K562 (cell line): Measurements from ENCODE around the gene TNIP1. TPM values are rescaled to one million over a fixed set of nuclear protein-coding genes. Genes with fewer than 3 reads are reported as not detected.
A peak's percentile ranks its signal among the peaks of the same experiment; 100 is the strongest.

Source experiments
- BDP1 ChIP-seq: IDR thresholded peaks from 3 replicates; pipeline ENCODE4 v1.6.1; 2011; ENCODE audit not compliant: insufficient read length, insufficient read depth
- CBX5 ChIP-seq: IDR thresholded peaks from 2 replicates; pipeline ENCODE4 v1.6.1; 2014; ENCODE audit warnings: low read depth, borderline replicate concordance
- CUX1 ChIP-seq: fragments of 200-800 bp; sonication (Bioruptor generic); IDR thresholded peaks from 2 replicates; pipeline ENCODE4 v1.6.1; 2016; ENCODE audit warnings: missing genetic modification characterization, missing compliant biosample characterization
- ESRRA ChIP-seq: fragments of 450-650 bp; IDR thresholded peaks from 2 replicates; pipeline ENCODE4 v1.6.1; 2014; ENCODE audit warnings: low read depth, mild to moderate bottlenecking, moderate library complexity, borderline replicate concordance
- FOSL1 ChIP-seq: fragments of 200-800 bp; sonication (Bioruptor generic); conservative IDR thresholded peaks from 2 replicates; pipeline ENCODE4 v1.6.1; 2016; ENCODE audit warnings: missing genetic modification characterization, missing compliant biosample characterization
- GATAD2A ChIP-seq: fragments of 450-650 bp; IDR thresholded peaks from 2 replicates; pipeline ENCODE4 v1.6.1; 2017
- MIER1 ChIP-seq: fragments of 450-650 bp; IDR thresholded peaks from 2 replicates; pipeline ENCODE4 v1.6.1; 2016; ENCODE audit warnings: antibody characterized with exemption, mild to moderate bottlenecking, low read depth
- NFIX ChIP-seq: fragments of 250-450 bp; sonication (Bioruptor Pico); IDR thresholded peaks from 2 replicates; pipeline ENCODE4 v1.4.0; 2020; ENCODE audit warnings: low read depth, mild to moderate bottlenecking, moderate library complexity
- POLR3A ChIP-seq: IDR thresholded peaks from 2 replicates; pipeline ENCODE4 v1.6.1; 2011; ENCODE audit warnings: borderline replicate concordance, mild to moderate bottlenecking, moderate library complexity; ENCODE audit not compliant: insufficient read length, insufficient read depth; ENCODE audit errors: extremely low read depth
- POLR3G ChIP-seq: IDR thresholded peaks from 2 replicates; pipeline ENCODE4 v1.6.1; 2011; ENCODE audit not compliant: insufficient read length, insufficient replicate concordance; ENCODE audit errors: extremely low read depth
- PPARD ChIP-seq: fragments of 250-450 bp; sonication (Bioruptor Pico); IDR thresholded peaks from 2 replicates; pipeline ENCODE4 v1.8.0; 2022; ENCODE audit warnings: inconsistent platforms, mild to moderate bottlenecking, moderate library complexity
- SLC30A9 ChIP-seq: fragments of 250-450 bp; sonication (Bioruptor Pico); IDR thresholded peaks from 2 replicates; pipeline ENCODE4 v1.8.0; 2022; ENCODE audit warnings: mild to moderate bottlenecking, moderate library complexity
- SMAD1 ChIP-seq: fragments of 150-350 bp; IDR thresholded peaks from 2 replicates; pipeline ENCODE4 v1.6.1; 2014; ENCODE audit warnings: low read length, low read depth; ENCODE audit not compliant: partially characterized antibody
- SMARCA4 ChIP-seq: fragments of 450-650 bp; IDR thresholded peaks from 2 replicates; pipeline ENCODE4 v1.6.1; 2016
- SP1 ChIP-seq: sonication (generic); formaldehyde crosslinking; IDR thresholded peaks from 2 replicates; pipeline ENCODE4 v1.8.1; 2022; ENCODE audit warnings: mild to moderate bottlenecking, missing genetic modification reagents
- SRSF9 ChIP-seq: fragments of 200-400 bp; formaldehyde crosslinking; IDR thresholded peaks from 2 replicates; pipeline ENCODE4 v1.6.1; 2017; ENCODE audit warnings: low read depth, low read length, borderline replicate concordance
- TCF7 ChIP-seq: sonication (generic); IDR thresholded peaks from 2 replicates; pipeline ENCODE4 v1.6.1; 2016; ENCODE audit warnings: antibody characterized with exemption, borderline replicate concordance
- VEZF1 ChIP-seq: fragments of 200-800 bp; sonication (Bioruptor generic); IDR thresholded peaks from 2 replicates; pipeline ENCODE4 v1.6.1; 2017; ENCODE audit warnings: missing genetic modification characterization, missing compliant biosample characterization
- ZBTB8A ChIP-seq: fragments of 450-650 bp; IDR thresholded peaks from 2 replicates; pipeline ENCODE4 v1.6.1; 2018; ENCODE audit warnings: mild to moderate bottlenecking, moderate library complexity; ENCODE audit not compliant: partially characterized antibody
- ZC3H4 ChIP-seq: sonication (generic); formaldehyde crosslinking; IDR thresholded peaks from 2 replicates; pipeline ENCODE4 v1.9.0; 2021; ENCODE audit warnings: missing genetic modification reagents, borderline replicate concordance
- ZC3H8 ChIP-seq: fragments of 450-650 bp; IDR thresholded peaks from 2 replicates; pipeline ENCODE4 v1.6.1; 2017
- ZFPM2 ChIP-seq: fragments of 250-450 bp; sonication (Bioruptor Pico); IDR thresholded peaks from 2 replicates; pipeline ENCODE4 v1.5.1; 2022; ENCODE audit warnings: mild to moderate bottlenecking
- ZNF146 ChIP-seq: IDR thresholded peaks from one replicate; pipeline ENCODE4 v1.6.1; 2018; ENCODE audit warnings: missing compliant biosample characterization; ENCODE audit not compliant: unreplicated experiment
- ZNF445 ChIP-seq: fragments of 250-450 bp; sonication (Bioruptor Pico); IDR thresholded peaks from 2 replicates; pipeline ENCODE4 v1.4.0; 2020; ENCODE audit warnings: low read depth, mild to moderate bottlenecking, moderate library complexity
- polyA plus RNA-seq, 8 experiments: library from polyadenylated mRNA; depleted of rRNA in 4 of 8; stranded (reverse) in 5 of 8; unstranded in 3 of 8; fragments of >200 nt; fragmentation: Nextera tagmentation in 2 of 8; fragmentation: Illumina TruSeq in 1 of 8; extraction: Ambion mirVana in 2 of 8; extraction: Trizol in 1 of 8; gene quantifications; 2 replicates each; pipeline versions ENCODE4 v1.2.1 to v1.2.3, GENCODE V29; 2011 to 2014; ENCODE audit warnings: inconsistent platforms in 1 of 8, missing spikeins in 1 of 8
- total RNA-seq, 7 experiments: library from RNA; depleted of rRNA in 6 of 7; stranded (reverse); fragments of >200 nt in 6 of 7; fragmentation: Illumina TruSeq in 2 of 7; extraction: Trizol in 2 of 7; gene quantifications; 2 replicates each; pipeline versions ENCODE4 v1.2.1 to v1.2.3, GENCODE V29; 2011 to 2021; ENCODE audit warnings: low replicate concordance in 1 of 7

Gene TNIP1
- total and polyA plus RNA-seq, 9 of the 15 experiments (the other 6 are each of a cell fraction or from before 2014, with no cell fraction given), result 0.46 to 41.0 (median 24.6) TPM

- TF ChIP-seq POLR3A (no peak), ZNF445 (CRISPR knock-in tag) (no peak), SLC30A9 (CRISPR knock-in tag) (no peak), POLR3G (no peak), ESRRA (no peak; the same call in 1 of the 2 replicates), CUX1 (CRISPR knock-in tag) (no peak), ZC3H8 (no peak), MIER1 (no peak), ZBTB8A (no peak), SP1 (CRISPR knock-in tag) (no peak), FOSL1 (tag) (peak; percentile 56), SMARCA4 (peak; percentile 87; the same call in 1 of the 2 replicates), TCF7 (no peak), SRSF9 (no peak), NFIX (CRISPR knock-in tag) (no peak), SMAD1 (no peak), VEZF1 (CRISPR knock-in tag) (peak; percentile 17; the same call in 1 of the 2 replicates), GATAD2A (0 out of 2 replicates have a peak, but pooled peaks have one; percentile 32), ZFPM2 (CRISPR knock-in tag) (no peak), BDP1 (no peak), PPARD (CRISPR knock-in tag) (no peak), CBX5 (no peak), ZNF146 (no peak), ZC3H4 (CRISPR knock-in tag) (no peak)
Measured at GRCh38 chr5:151015974-151016587, 64.8 kb downstream of the TNIP1 start (continued).
